ENCODE data around the gene PROB1.

- TF ChIP-seq CTCF (IDR thresholded peaks at IDR 0.05), result no peak
- no peak for TF ChIP-seq POLR2AphosphoS5 (IDR thresholded peaks at IDR 0.05; ENCODE audit: low read depth, low read length)
- TF ChIP-seq MXI1 (IDR thresholded peaks at IDR 0.05; ENCODE audit: low read depth, low read length), result no peak
- no peak for TF ChIP-seq FOSL2 (IDR thresholded peaks at IDR 0.05; ENCODE audit: borderline replicate concordance, low read depth)
- no peak for TF ChIP-seq JUND (IDR thresholded peaks at IDR 0.05)
- no peak for TF ChIP-seq EZH2phosphoT487 (IDR thresholded peaks at IDR 0.05; ENCODE audit: borderline replicate concordance, low read depth)
- no peak for TF ChIP-seq PBX3 (IDR thresholded peaks at IDR 0.05)
- no peak for TF ChIP-seq GATA2 (CRISPR knock-in tag; IDR thresholded peaks at IDR 0.05)
- no peak for TF ChIP-seq SMC3 (IDR thresholded peaks at IDR 0.05; ENCODE audit: low read depth, low read length)
- no peak for TF ChIP-seq ELF1 (IDR thresholded peaks at IDR 0.05)
Observed at GRCh38 chr5:139419226-139420192, 24.6 kb upstream of the PROB1 start.

Data from SK-N-SH (cell line).